Panc1 (cell line): ENCODE results near the gene MYRFL. TPM values are rescaled to one million over a fixed set of nuclear protein-coding genes. Genes with fewer than 3 reads are reported as not detected.

Source experiments
- ATAC-seq: fragments of 200-7000 bp; cut with Tn5 transposase; 2 replicates; pipeline ENCODE4 v1.9.1; 2020; ENCODE audit warnings: mild to moderate bottlenecking, moderate library complexity
- BruUV-seq: library from RNA; stranded (reverse); fragments of 400-500 nt; replicated peaks from 2 replicates; lab custom pipeline; 2021; lab: Mats Ljungman, UMichigan
- CTCF ChIA-PET: fragments of 300-600 bp; sonication (Branson Sonifier 250); formaldehyde crosslinking; loops from one replicate; lab custom pipeline; 2022; ENCODE audit warnings: antibody characterized with exemption; lab: Charles Lee
- POLR2A ChIA-PET: fragments of 300-600 bp; sonication (Branson Sonifier 250); formaldehyde crosslinking; loops from one replicate; lab custom pipeline; 2022; ENCODE audit warnings: antibody characterized with exemption; lab: Charles Lee
- DNase-seq: peaks from one replicate; pipeline ENCODE4 v3.0.0-alpha.2; 2010; ENCODE audit warnings: low read depth, low spot score
- H3K27ac ChIP-seq: 2 replicates; pipeline ENCODE4 v1.5.1; 2011; ENCODE audit warnings: mild to moderate bottlenecking, low read length, inconsistent platforms
- H3K27me3 ChIP-seq: fragments of 200-500 bp; sonication (Bioruptor generic); 2 replicates; pipeline ENCODE4 v1.6.0; 2014; ENCODE audit warnings: low read length, inconsistent platforms; ENCODE audit not compliant: control insufficient read depth, insufficient read depth
- H3K36me3 ChIP-seq: fragments of 200-500 bp; sonication (Bioruptor generic); 2 replicates; pipeline ENCODE4 v1.5.1; 2014; ENCODE audit warnings: inconsistent platforms, mild to moderate bottlenecking, low read length, moderate library complexity; ENCODE audit not compliant: control insufficient read depth, insufficient read depth
- H3K4me1 ChIP-seq: 2 replicates; pipeline ENCODE4 v1.5.1; 2011; ENCODE audit warnings: inconsistent platforms, mild to moderate bottlenecking, low read length, moderate library complexity; ENCODE audit not compliant: control insufficient read depth, insufficient read depth
- H3K4me3 ChIP-seq, 2 experiments: 2 replicates each; pipeline ENCODE4 v1.5.1; 2011 to 2012; ENCODE audit warnings: low read depth in 2 of 2, low read length in 2 of 2, mild to moderate bottlenecking in 2 of 2, inconsistent platforms in 1 of 2, moderate library complexity in 1 of 2
- H3K9me3 ChIP-seq: fragments of 200-500 bp; sonication (Bioruptor generic); 2 replicates; pipeline ENCODE4 v1.5.1; 2014; ENCODE audit warnings: low read depth, mild to moderate bottlenecking, inconsistent platforms, low read length, moderate library complexity; ENCODE audit not compliant: control insufficient read depth, insufficient read depth
- CTCF ChIP-seq: fragments of 450-650 bp; IDR thresholded peaks from 2 replicates; pipeline ENCODE4 v1.5.1; 2017; ENCODE audit warnings: mild to moderate bottlenecking
- POLR2AphosphoS5 ChIP-seq: IDR thresholded peaks from 2 replicates; pipeline ENCODE4 v1.6.1; 2012; ENCODE audit warnings: mild to moderate bottlenecking, low read depth, low read length, moderate library complexity
- REST ChIP-seq, 2 experiments: IDR thresholded peaks; 2 replicates each; pipeline ENCODE4 v1.6.1; 2011 to 2012; ENCODE audit warnings: low read depth in 2 of 2, control low read depth in 1 of 2, low read length in 1 of 2, mild to moderate bottlenecking in 1 of 2, moderate library complexity in 1 of 2; ENCODE audit not compliant: insufficient read depth in 1 of 2
- in situ Hi-C: cut with HindIII; loops from 2 replicates; pipeline ENCODE4 v1.10.0; 2016; ENCODE audit warnings: low sequenced_read_pairs, low pct_unique_long_range_greater_than_20kb
- intact Hi-C: fragments of 100-400 bp; cut with micrococcal nuclease; formaldehyde crosslinking; loops from one replicate; pipeline ENCODE4 v1.10.0; 2022; ENCODE audit not compliant: unreplicated experiment
- total RNA-seq: library from RNA; stranded (reverse); gene quantifications from one replicate; pipeline ENCODE4 v1.2.1, GENCODE V29; 2021; ENCODE audit not compliant: unreplicated experiment

MYRFL gene
- total RNA-seq, 1 experiment from 2014 or later, result not detected

GRCh38 chr12:69898236-69898635, 73.2 kb downstream of the MYRFL start:
- in situ Hi-C loops (no loop called here), intact Hi-C loops (no loop called here)
- DNase-seq (no peak), ATAC-seq (no peak)
- TF ChIP-seq REST (IDR thresholded peaks at IDR 0.05; ENCODE audit: insufficient read depth in 1 of 2, low read depth in 2 of 2, low read length in 1 of 2), result no peak
- TF ChIP-seq POLR2AphosphoS5, result no peak
- H3K27me3 ChIP-seq, result no peaks in the 10 kb centered on the region
- no peak overlapping the region for H3K4me3 ChIP-seq
- POLR2A ChIA-PET, result no interaction called here
- no peaks in the 10 kb centered on the region for H3K4me1 ChIP-seq
- no peaks in the 10 kb centered on the region for H3K36me3 ChIP-seq
- no peaks in the 10 kb centered on the region for H3K9me3 ChIP-seq
- BruUV-seq, result no TSS peak
- no peak overlapping the region for H3K27ac ChIP-seq
- CTCF ChIA-PET, result no interaction called here

- TF ChIP-seq REST (IDR thresholded peaks at IDR 0.05; ENCODE audit: insufficient read depth in 1 of 2, low read depth in 2 of 2, low read length in 1 of 2) (no peak), CTCF (peak; percentile 85)
- H3K36me3 ChIP-seq, result no peaks in the 10 kb centered on the region
- H3K27ac ChIP-seq, result no peak overlapping the region
- no peaks in the 10 kb centered on the region for H3K27me3 ChIP-seq
- BruUV-seq, result no TSS peak
- no peaks in the 10 kb centered on the region for H3K4me1 ChIP-seq
- H3K9me3 ChIP-seq, result no peaks in the 10 kb centered on the region
- H3K4me3 ChIP-seq, result no peak overlapping the region
- ChIA-PET POLR2A (no interaction called here), CTCF (interaction anchor here (0.5 to 0.6 kb wide), 4 partner anchors 45 to 502 kb away, joined by 3 to 10 read pairs (median 4); no protein-coding TSS in a partner anchor)
- in situ Hi-C loops (no loop called here), intact Hi-C loops (loop anchor here (2.0 to 10.0 kb wide), 2 partner anchors 344 to 676 kb away; partner anchors contain the start of gene CNOT2)
- DNase-seq (no peak), ATAC-seq (peak; percentile 81; the same call in 1 of the 2 replicates)
These were observed 75.7 kb downstream of the MYRFL start for GRCh38 chr12:69900720-69901131.
